Lung microvascular endothelial cell (primary cell): ENCODE results near the gene PLCH1. TPM values are rescaled to one million over a fixed set of nuclear protein-coding genes. Genes with fewer than 3 reads are reported as not detected.
"Not testable (repeated sequence)": the region's sequence is repeated elsewhere in the genome, so short reads cannot be mapped to it uniquely, and the experiment has no call there.

Experiments
- DNase-seq, 2 donors: peaks; one replicate each; pipeline versions ENCODE4 v3.0.0 to v3.0.0-alpha.2; 2010; ENCODE audit warnings: low read depth in 2 of 2
- total RNA-seq: library from RNA; depleted of rRNA; stranded (reverse); fragments of >200 nt; gene quantifications from 2 replicates; pipeline ENCODE4 v1.2.1, GENCODE V29; 2014

The PLCH1 gene
- total RNA-seq, 1 donor from 2014 or later = not detected

DNA sequence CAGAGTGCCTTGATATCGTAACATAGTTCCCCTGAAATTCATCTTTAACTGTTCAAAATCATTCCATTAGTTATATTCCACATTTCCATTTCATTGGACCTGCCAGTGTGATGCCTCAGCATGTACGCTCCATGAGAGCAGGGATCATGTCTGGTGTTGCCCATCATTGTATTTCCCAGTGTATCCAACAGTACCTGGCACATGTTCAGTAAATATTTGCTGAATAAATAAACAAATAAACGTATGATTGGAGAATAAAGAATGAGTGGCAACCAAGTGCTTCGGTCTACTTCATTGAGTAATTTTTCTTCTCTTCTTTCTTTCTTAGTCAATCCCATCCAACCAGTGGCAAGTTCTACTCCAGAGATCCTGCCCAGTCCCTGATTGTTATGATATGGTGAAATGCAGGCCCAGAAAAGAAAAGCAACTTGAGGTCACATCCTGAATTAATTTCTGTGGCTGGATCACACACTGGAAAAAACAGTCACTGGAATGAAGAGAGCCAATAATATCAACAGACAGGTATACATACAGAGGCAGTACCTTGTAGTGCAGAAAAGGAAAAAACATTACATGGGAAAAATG, 101.2 kb downstream of the PLCH1 start:
- no peak for DNase-seq

DNA sequence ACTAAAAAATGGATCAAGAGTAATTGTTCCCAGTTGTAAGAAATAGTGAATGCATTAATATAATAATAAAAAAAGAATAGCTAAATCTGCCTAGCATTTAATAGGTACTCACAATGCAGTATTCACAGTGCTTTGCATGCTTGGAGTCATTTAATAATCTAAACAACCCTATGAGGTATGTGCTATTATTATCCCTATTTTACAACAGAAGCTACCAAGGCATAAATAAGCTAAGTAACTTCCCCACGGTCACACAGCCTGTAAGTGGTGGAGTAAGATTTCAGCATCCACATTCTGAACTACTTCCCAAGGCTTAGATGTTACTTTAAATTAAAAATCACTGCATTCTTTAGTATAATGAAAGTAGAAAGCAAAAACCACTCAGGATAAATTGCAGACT, 102.9 kb downstream of the PLCH1 start:
- DNase-seq = no peak

DNA sequence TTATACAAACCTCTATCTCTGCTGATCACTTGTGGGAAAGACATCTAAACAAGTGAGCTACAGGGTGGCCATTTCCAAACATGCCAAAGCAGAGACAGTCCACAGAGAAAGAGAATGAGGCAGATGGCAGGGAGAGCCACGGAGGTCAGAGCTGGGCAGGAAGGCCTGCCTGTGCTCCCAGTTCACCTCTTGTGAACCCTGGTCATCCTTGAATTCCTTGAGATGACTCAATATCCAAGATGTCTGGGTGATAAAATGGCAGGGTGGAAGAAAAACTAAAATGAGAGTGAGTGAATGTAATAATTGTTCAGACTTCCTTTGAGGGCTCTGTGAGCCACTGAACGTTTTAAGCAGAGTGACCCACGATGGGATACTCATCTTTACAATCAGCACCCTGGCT, 104.8 kb downstream of the PLCH1 start:
- DNase-seq = no peak

DNA sequence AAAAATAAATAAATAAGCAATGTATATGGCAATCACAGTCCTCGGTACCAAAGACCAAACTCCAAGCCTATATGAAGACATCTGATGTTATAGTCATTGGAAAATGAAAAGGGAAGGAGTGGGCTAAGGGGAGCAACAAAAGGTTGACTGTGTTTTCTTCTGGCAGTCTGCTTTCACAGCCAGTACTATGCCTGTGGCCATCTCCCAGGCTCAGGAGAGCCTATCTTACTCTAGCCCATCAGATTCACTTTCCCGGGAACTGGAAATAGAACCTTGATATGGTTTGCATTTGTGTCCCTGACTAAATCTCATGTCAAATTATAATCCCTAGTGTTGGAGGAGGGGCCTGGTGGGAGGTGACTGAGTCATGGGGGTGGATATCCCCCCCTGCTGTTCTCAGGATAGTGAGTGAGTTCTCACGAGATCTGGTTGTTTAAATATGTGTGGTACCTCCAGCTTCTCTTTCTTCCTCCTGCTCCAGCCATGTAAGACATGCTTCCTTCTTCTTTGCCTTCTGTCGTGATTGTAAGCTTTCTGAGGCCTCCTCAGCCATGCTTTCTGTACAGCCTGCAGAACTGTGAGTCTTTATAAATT, 105.3 kb downstream of the PLCH1 start:
- DNase-seq = no peak

DNA sequence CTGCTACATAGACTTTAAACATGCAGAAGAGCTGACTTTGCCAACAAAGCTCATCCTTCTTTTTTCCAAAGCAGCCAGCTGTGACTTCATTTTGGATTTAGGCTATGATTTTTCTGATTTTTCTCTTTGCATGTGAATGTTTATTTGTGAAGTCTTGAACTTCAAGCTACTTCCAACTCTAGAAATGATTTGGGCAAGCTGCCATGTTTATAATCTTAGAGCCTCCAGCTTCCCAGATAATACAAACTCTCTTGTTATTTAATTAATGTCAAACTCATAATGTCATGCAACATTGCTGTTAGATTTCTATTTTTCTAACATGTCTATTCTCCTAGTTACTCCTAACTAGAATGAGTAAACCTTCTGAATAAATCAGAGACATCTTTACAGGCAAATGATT, 106.4 kb downstream of the PLCH1 start:
- not testable (repeated sequence) for DNase-seq

DNA sequence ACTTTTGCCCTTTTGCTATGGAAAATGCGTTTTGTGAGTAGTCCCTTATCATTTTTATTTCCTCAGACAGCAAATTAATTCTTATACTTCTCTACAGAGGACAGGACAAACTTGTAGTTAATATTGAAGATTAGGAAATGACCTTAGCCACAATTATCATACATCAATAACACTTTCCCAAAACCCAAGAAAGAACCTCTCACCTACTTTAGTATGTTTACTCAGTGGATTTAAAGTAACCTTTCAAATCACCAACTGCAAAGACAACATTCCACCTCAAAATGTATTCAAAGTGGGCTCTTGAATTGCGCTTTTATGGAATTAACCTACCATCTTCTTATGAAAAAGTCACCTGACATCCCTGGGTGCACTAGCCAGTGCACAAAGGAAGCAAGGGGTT, 107.3 kb downstream of the PLCH1 start:
- no peak for DNase-seq

DNA sequence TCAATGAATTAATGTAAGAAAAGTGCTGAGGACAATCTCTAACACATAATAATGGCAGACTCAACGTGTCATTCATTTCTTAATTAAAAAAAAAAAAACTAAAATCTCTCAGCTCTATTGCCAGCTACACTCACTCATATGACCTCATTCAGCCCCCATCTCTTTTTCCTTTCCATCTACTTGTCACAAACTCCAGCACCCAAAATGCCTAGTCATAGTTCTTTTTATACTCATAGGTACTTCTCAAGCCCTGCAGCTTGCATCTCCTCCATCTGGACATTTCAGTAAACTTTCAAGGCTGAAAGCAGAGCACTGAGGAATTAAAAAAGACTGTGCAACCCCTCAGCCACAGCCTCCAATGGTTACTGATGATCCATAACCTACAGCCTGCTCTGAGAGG, 109.8 kb downstream of the PLCH1 start:
- no peak for DNase-seq

DNA sequence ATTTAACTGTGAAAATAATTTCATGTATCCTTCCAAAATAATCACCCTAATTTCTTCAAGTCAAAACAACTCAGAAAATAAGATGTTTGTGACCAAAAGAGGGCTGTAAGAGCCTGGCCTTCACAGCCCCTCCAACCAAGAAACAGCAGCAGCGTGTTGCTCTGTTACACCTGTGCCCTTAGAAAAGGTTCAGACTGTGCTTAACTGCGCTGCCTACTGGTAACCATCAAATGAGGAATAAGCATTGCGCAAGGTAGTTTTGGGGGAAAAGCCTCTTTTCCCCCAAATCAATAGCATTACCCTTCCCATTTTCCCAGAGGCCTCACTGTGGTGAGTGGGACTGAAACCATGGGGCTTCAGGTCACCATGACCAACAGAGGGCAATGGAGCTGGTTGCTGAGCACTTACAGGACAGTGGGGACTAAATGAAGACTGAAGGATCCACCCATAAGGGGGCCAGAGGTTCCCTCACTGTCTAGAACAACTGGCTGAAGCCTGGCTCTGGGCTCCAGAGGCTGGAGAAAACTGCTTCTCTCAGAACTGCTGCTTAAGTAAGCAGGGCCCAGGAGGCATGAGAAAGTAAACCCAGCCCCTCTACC, 110.7 kb downstream of the PLCH1 start:
- DNase-seq = no peak

DNA sequence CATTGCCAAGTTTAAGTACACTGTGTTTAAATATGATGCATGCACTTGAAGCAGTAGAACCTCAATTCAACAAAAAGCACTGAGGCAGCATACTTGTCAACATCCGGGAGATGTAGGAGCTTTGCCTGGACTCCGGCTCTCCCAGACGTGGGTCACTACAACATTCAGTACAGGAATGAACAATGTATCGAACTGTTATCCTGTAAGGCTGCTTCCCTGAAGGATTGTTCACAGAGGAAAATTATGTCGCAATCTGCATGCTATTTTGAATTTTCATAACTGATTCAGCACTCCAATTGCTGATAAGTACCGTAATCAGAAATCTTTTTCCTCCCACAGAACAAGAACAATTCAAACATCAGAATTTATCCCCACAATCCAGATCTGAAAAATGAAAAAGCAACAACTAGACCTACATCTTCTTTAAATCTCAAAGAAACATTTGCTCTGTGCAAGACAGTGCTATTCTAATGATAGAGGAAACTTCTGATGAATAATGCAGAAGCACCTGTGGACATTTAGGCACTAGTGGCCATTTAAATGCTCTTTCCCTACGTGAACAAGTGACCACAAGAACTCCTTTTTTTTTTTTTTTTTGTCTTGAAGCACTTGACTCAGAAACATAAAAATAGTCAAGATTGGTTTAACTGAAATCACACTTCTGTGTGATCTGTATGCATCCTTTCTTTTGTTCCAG, 113.4 kb downstream of the PLCH1 start:
- no peak for DNase-seq

DNA sequence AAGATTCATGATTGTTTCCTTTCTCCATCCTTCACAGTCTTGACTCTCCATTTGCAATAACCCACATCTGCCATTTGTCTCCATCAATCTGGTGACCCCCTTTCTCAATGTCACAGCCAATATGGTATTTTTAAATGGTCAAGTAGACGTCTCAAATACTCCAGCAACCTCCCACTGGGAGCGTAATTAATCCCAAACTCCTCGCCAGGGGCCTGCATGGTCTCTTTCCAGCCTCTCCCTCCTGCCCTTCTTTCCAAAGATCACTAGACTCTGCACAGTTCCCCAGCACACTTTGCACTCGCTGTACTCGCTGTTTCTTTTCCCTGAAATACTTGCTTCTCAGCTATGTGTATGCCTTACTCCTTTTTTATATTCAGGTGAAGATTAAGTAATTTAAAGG, 115.3 kb downstream of the PLCH1 start:
- no peak for DNase-seq

DNA sequence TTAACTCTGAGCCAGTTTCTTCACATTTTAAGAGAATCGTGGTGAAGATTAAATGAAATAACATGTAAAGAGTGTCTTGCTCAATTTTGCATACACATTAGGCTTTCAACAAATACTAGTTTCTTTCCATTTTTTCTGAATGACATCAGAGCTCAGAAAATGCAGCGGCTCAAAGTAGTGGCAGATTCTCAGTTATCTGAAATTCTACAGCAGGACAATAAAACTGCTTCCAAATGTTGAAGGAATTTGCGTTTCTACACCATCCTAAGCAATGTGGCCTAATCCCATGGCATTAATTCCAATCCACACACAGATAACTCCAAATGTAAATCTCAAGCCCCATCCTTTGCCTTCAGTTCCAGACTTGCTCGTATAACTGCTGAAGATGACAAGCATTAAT, 115.8 kb downstream of the PLCH1 start:
- no peak for DNase-seq

DNA sequence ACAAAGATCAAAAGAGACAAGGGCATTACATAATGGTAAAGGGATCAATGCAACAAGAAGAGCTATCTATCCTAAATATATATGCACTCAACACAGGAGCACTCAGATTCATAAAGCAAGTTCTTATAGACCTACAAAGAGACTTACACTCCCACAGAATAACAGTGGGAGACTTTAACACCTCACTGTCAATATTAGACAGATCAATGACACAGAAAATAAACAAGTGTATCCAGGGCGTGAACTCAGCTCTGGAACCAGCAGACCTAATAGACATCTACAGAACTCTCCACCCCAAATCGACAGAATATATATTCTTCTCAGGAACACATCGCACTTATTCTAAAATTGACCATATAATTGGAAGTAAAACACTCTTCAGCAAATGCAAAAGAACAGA, 122.2 kb downstream of the PLCH1 start:
- DNase-seq = not testable (repeated sequence)

DNA sequence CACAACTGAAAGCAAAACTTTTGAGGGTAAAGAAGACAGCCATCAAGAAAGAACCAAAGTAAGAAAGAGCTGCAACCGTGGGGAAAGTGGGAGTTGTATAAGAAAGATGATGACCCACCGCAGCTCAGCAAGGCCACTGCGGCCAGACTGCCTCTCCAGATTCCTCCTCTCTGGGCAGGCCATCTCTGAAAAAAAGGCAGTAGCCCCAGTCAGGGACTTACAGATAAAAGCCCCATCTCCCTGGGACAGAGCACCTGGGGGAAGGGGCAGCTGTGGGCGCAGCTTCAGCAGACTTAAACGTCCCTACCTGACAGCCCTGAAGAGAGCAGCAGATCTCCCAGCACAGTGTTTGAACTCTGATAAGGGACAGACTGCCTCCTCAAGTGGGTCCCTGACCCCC, 124.3 kb downstream of the PLCH1 start:
- not testable (repeated sequence) for DNase-seq

DNA sequence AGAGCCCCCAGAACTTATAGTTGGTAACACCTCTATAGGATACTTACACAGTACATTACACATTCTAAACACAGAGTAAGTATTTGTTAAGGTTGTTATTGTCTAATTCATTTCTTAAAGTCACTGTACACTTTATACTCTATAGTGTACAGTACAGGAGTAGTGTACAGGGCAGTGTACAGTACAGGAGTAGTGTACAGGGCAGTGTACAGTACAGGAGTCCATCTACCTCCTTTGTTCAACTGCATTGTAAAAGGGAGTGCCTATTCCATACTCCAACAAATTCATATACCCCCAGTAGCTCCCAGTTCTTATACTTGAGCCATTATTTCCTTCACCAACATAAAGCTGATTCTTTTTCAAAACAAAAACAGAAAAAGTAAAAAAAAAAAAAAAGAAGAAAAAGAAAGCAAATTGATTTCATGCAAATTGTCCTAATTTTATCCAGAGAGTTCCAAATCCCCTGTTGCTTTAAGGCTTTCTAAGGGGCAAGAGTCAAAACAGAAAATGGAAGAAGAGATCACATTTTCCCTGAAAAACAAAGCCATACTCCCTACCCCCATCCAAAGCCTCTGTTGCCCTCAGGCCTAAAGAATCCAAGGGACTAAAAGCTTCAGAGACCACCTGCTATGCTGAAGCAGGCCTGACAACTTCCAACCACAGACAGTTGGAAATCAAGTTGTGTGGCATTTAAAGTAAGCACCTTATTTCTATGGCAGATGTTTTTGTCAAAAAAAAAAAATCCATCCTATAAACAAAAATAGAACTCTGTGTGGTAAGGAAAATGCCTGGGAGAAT, 125.6 kb downstream of the PLCH1 start:
- DNase-seq = no peak

DNA sequence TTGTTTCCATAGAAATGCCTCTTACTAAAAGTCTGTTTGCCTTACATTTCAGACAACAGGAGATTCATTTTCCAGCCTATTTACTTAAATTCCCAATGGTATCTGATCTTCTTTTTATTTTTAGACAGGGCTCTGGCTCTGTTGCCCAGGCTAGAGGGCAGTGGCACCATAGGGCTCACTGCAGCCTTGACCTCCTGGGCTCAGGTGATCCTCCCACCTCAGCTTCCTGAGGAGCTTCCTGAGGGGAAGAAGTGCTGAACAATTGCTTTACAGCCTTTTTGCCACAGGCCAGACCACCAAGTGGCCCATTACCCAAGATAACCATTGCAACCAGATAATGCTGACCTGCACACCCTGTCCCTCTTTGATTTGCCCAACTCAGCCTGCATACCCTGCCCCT, 126.3 kb downstream of the PLCH1 start:
- no peak for DNase-seq

DNA sequence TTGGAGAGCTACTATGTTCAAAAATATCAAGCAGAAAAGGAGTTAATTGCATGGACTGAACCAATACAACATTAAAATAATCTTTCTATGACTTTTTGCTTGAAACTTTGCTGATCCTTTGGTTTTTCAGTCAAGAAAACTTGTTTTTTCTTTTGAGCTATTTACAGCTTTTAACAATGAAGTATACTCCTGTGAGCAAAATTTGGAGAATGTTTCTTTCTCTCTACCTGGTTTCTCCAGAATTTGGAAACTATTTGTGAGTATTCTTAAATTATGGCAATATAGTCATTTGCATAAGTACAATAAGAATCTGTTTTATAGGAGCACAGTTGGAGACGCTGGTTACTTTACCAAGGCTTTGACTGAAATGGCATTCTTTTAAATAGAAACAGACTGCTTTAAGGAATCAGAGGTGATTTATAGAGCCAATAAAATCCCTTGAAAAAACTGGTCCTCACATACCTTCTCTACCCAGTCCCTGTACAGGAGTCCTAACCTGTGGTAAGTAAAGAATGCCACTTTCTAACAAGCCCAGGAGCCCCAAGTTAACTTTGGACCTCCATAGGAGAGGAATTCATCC, 127.4 kb downstream of the PLCH1 start:
- no peak for DNase-seq

DNA sequence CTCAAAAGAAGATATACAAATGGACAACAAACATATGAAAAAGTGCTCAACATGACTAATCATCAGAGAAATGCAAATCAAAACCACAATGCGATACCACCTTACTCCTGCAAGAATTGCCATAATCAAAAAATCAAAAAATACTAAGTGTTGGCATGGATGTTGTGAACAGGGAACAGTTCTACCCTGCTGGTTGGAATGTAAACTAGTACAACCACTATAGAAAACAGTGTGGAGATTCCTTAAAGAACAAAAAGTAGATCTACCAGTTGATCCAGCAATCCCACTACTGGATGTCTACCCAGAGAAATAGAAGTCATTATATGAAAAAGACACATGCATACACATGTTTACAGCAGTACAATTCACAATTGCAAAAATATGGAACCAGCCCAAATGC, 129.7 kb downstream of the PLCH1 start:
- DNase-seq = not testable (repeated sequence)

DNA sequence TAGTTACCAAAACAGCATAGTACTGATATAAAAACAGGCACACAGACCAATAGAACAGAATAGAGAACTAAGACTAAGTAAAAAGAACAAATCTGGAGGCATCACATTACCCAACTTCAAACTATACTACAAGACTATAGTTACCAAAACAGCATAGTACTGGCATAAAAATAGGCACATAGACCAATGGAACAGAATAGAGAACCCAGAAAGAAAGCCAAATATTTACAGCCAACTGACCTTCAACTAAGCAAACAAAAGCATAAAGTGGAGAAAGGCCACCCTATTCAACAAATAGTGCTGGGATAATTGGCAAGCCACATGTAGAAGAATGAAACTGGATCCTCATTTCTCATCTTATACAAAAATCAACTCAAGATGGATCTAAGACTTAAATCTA, 130.5 kb downstream of the PLCH1 start:
- not testable (repeated sequence) for DNase-seq

DNA sequence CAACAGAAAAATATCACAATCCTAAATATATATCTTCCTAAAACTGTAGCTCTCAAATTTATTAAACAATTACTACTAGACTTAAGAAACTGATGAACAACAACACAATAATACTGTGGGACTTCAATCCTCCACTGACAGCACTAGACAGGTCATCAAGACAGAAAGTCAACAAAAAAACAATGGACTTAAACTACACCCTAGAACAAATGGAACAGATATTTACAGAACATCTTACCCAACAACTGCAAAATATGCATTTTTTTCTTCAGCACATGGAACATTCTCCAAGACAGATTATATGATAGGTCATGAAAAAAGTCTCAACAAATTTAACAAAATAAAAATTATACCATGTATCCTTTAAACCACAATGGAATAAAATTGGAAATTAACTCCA, 133.4 kb downstream of the PLCH1 start:
- DNase-seq = no peak

DNA sequence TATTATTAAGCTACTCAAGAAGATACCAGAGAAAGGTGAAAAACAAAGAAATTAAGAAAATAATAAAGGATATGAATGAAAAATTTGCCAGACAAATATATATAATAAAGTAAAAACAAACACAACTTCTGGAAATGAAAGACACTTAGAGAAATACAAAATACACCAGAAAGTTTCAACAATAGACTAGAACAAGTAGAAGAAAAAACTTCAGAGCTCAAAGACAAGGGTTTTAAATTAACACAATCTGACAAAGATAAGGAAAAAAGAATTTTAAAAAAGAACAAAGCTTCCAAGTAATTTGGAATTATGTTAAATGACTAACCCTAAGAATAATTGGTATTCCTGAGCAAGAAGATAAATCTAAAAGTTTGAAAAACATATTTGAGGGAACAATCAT, 135.3 kb downstream of the PLCH1 start:
- DNase-seq = no peak

DNA sequence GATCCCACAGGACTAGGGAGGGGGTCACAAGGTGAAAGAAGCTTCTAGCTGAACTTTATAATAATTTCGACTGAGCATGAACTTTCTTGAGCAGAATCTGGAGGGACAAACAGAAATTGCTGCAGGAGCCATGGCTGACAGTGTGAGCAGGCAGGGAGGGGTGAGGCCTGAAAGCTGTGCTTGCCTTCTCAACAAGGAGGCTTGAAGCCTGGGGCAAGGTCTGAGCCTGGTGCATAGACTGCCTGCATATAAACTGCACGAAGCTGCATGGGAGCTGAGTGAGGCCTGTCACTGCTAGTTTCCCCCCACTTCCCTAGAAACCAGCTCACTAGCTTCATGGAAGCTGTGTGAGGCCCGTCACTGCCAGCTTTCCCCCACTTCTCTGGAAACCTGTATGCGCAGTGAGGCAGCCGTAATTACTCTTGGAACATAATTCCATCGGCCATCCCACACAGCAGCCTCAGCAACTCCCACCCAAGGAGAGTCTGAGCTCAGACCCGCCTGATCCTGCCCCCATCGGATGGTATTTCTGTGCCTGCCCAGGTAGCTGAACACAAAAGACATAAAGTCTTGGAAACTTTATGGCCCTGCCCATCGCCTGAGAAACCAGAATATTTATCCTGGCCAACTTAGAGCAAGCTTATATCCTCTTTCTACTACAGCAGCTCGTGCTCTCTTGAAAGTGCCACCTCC, 136.5 kb downstream of the PLCH1 start:
- no peak for DNase-seq
